HG02759 (cell line): ENCODE results near the gene MACROD2.

Source experiments
- ATAC-seq: cut with Tn5 transposase; IDR thresholded peaks from one replicate; pipeline ENCODE4 v1.9.1; 2021; ENCODE audit warnings: mild to moderate bottlenecking, moderate library complexity; ENCODE audit not compliant: unreplicated experiment

MACROD2 gene

GRCh38 chr20:15619341-15619740, 1624.0 kb downstream of the MACROD2 start:
- ATAC-seq: no peak

DNA sequence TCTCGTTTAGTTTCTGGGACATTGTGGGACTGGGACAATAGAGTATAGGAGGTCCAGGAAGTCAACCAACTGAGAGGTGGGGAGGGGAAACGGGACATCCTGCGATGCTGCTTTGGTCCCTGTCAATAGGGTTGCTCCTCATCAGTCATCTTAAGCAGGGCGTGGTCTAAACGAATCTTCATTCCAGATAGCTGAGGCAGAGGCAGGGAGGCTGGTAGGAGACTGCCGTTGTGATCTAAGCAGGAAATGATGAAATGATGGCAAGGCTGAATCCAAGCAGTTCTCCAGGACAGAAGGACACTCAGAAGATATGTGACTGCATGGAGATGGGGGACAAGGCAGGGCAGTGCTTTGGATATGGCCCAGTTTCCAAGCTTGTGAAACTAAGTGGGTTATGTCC, 1624.5 kb downstream of the MACROD2 start:
- ATAC-seq: no peak

- no peak for ATAC-seq
Observed at GRCh38 chr20:15622368-15622767, 1627.1 kb downstream of the MACROD2 start.

DNA sequence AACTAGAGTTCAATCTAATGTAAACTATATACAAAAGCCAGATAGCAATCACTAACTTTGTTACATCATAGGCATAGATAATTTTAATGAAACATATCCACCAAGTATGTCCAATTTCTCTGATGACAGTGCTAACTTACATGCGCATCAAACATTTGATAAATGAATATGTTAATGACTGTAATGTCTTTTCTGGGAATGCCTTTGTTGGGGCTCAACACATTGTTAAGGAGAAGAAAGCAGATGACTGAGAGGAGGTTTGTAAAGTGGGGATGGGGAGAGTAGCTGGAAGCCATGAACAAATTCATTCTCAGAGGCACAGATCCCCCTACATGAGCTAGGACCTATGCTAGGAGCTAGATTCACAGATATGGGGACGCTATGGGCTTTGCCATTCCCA, 1627.9 kb downstream of the MACROD2 start:
- no peak for ATAC-seq

GRCh38 chr20:15625981-15626380, 1630.7 kb downstream of the MACROD2 start:
- ATAC-seq: no peak

DNA sequence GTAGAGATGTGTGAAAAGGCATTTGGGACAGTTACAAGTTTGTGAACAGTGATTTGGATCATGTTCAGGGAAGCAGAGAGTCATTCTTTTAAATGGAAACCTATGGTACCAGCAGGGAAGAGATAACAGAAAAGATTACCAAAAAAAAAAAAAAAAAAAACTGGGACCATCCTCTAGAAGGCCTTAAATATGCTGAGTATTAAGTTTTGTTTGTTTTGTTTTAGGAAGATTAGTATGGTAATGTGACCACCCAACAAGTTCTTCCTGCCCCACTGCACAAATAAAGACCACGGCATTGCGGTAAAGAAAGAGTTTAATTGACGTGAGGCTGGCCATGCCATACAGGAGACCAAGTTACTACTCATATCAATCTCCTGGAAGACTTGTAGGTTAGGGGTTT, 1631.8 kb downstream of the MACROD2 start:
- no peak for ATAC-seq

- ATAC-seq: no peak
Observed at GRCh38 chr20:15627501-15627903, 1632.2 kb downstream of the MACROD2 start.

- no peak for ATAC-seq
Observed at GRCh38 chr20:15628851-15629353, 1633.6 kb downstream of the MACROD2 start.

GRCh38 chr20:15630360-15630759, 1635.0 kb downstream of the MACROD2 start:
- no peak for ATAC-seq

GRCh38 chr20:15632680-15633079, 1637.4 kb downstream of the MACROD2 start:
- ATAC-seq: no peak

DNA sequence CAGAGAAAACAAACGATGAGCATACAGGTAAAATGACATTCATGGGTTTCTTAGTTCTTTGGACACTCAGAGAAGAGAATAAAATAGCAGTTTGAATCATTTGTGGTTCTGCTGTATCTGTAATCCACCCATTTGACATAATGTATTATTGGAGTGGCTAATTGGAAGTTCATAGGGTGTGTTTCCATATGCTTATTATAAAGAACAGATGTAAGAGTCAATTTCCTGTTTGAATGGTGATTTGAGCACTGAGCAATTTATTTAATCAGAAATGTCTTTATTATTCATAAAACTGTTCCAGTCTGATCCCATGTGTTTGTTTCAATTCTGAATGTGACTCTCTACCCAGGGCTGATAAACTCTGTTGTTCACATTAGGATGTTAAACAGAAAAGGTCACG, 1638.8 kb downstream of the MACROD2 start:
- no peak for ATAC-seq

DNA sequence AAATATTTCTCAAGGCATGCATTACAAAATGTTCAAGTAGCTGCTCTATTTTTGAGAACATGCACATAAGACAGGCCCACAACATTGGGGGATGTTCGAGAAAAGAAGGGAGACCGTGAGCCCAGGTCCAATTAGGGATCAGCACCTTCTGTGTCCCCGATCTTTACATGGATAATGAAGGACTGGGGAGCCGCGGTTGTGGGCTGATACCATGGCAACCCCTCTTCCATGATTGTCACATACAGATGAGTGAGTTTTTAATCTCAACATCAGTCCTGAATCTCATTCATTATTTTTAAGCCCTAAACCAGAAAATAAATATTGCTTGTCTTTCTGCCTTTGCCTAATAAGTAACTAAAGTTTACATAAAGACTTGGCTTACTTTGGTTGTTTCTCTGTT, 1642.2 kb downstream of the MACROD2 start:
- ATAC-seq: no peak

GRCh38 chr20:15637950-15638754, 1642.8 kb downstream of the MACROD2 start:
- no peak for ATAC-seq

GRCh38 chr20:15638816-15639215, 1643.5 kb downstream of the MACROD2 start:
- no peak for ATAC-seq

DNA sequence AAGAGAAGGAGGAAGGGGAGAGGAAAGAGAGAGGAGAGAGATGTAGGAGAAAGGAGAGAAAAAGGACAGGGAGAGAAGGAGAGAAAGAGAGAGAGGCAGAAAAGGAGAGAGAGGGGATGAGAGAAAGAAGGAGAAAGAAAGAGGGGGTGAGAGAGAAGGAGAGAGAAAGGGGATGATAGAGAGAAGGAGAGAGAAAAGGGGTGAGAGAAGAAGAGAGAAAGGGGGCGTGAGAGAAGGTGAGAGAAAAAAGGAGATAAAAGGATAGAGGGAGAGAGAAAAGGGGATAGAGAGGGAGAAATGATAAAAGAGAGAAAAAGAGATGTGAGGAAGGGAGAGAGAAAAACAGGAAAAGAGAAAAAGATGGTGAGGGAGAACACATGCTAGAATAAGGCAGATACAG, 1644.5 kb downstream of the MACROD2 start:
- no peak for ATAC-seq

DNA sequence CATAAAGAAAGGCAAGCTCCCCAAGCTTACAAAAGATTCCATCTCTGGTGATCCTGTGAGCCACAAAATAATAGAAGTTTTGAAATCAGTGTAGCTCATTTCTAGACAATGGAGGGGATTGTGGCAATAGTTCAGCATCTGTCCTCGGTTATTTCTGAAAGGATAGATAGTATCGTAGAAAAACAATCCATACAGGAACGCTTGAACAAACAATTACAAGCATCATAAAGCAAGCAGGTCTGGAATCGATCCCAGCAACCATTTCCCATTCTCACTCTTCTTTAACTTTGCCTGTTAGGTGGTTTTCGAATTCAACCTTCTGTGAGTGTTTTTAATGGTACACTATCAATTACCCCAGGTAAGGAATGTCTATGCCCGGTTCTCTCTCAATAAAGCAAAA, 1646.8 kb downstream of the MACROD2 start:
- ATAC-seq: no peak

DNA sequence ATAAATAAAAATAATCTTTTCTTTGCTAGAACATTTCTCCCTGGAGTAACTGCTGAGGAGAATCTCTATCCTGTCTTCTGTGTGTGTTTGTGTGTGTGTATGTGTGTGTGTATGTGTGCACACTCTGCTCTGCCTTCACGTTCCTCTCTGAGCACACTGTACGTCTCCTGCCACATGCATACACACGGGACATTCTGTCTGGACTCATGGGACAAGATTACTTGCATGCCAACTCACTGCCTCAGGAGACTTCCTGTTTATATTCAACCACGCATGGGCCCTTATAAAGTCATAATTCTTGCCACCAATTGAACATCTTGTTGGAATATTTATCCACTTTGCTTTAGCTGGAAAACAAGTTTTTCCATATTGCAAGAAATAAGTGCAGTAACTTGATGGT, 1647.4 kb downstream of the MACROD2 start:
- no peak for ATAC-seq

DNA sequence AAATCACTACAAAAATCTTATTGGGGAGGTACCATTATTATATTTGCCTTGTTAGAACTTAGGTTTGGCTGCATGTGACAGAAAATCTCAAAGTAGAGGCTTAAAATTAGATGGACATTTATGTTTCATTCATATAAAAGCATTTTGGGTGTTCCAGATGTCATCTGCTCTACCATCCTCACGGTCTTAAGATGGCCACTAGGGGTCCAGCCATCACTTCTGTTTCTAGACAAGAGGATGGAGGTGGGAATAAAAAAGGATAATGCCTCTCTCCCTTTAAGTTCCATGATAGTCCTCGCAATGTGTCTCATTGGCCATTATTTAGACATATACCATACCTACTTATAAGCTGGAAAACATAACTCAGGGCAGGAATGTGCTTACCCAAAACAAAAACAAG, 1648.4 kb downstream of the MACROD2 start:
- ATAC-seq: no peak

GRCh38 chr20:15645816-15646215, 1650.5 kb downstream of the MACROD2 start:
- ATAC-seq: no peak

- ATAC-seq: no peak
Observed at GRCh38 chr20:15653396-15654207, 1658.3 kb downstream of the MACROD2 start.

DNA sequence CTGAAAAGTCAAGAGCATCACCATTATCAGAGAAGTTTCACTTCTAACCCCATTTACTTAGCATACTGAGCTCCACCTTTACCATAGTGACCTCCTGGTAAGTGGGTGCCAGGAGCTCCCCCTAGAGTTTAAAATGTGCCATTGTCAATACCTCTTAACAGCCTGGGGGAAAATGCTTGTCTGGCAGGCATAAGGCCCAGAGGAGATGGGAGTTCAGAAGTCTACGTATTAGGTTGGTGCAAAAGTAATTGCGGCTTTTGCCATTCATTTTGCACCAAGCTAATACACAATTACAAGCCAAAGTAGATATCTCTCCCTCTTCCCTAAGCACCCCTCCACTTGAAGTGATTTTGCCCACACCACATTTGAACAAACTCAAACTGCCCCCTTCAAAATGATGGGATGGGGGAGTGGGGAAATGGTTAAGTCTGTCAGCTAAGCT, 1658.9 kb downstream of the MACROD2 start:
- peak; percentile 100 for ATAC-seq

GRCh38 chr20:15655295-15655874, 1660.1 kb downstream of the MACROD2 start:
- ATAC-seq: no peak
